HUES48 (cell line): Measurements from ENCODE around the gene FEN1.
A peak's percentile ranks its signal among the peaks of the same experiment; 100 is the strongest.

ENCODE experiments used
- H3K27ac ChIP-seq: one replicate; pipeline ENCODE4 v1.7.0; 2013; ENCODE audit warnings: low read depth, low read length, inconsistent platforms
- H3K27me3 ChIP-seq: 2 replicates; pipeline ENCODE4 v1.6.1; 2013; ENCODE audit warnings: mild to moderate bottlenecking, low read length; ENCODE audit not compliant: control insufficient read depth, insufficient read depth
- H3K36me3 ChIP-seq: 2 replicates; pipeline ENCODE4 v1.6.1; 2013; ENCODE audit warnings: low read length; ENCODE audit not compliant: control insufficient read depth, insufficient read depth
- H3K4me1 ChIP-seq: 2 replicates; pipeline ENCODE4 v1.6.1; 2013; ENCODE audit warnings: mild to moderate bottlenecking, low read length; ENCODE audit not compliant: control insufficient read depth, insufficient read depth
- H3K4me3 ChIP-seq: 2 replicates; pipeline ENCODE4 v1.5.1; 2013; ENCODE audit warnings: mild to moderate bottlenecking, low read depth, low read length
- H3K9ac ChIP-seq: 2 replicates; pipeline ENCODE4 v1.6.1; 2013; ENCODE audit warnings: mild to moderate bottlenecking, low read depth, low read length, moderate library complexity
- H3K9me3 ChIP-seq: 2 replicates; pipeline ENCODE4 v1.6.1; 2013; ENCODE audit warnings: low read length; ENCODE audit not compliant: control insufficient read depth, insufficient read depth

FEN1 gene

DNA sequence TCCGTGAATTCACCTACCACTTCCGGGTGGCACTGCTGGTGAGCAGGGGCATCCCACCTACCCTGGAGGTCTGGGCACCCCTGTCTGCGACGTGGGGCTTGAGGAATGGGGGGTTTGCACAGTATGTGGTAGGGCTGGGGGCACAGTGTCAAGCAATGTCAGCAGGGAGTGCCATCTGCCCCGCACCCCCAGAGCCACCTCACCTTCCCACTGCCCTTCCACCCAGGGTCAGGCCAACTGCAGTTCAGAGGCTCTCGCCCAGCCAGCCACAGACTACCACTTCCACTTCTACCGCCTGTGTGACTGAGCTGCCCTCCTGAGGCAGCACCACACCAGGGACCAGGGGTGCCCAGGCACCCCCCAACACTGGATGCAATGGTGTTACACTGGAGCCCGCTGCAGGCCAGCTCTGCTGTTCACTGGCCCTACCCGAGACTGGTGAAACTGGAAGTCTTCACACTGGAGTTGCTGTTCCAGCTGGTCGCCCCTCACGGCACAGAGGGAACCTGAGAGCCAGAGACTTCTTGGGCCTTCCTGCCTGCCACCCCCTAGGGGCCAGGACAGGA is 6.8 kb upstream of the FEN1 start:
- Histone ChIP-seq H3K27ac (no peak overlapping the region), H3K27me3 (no peaks in the 10 kb centered on the region), H3K4me3 (no peak overlapping the region), H3K9ac (no peak overlapping the region), H3K4me1 (no peaks in the 10 kb centered on the region), H3K9me3 (no peaks in the 10 kb centered on the region), H3K36me3 (peaks cover 63% of the 10 kb centered on the region)

DNA sequence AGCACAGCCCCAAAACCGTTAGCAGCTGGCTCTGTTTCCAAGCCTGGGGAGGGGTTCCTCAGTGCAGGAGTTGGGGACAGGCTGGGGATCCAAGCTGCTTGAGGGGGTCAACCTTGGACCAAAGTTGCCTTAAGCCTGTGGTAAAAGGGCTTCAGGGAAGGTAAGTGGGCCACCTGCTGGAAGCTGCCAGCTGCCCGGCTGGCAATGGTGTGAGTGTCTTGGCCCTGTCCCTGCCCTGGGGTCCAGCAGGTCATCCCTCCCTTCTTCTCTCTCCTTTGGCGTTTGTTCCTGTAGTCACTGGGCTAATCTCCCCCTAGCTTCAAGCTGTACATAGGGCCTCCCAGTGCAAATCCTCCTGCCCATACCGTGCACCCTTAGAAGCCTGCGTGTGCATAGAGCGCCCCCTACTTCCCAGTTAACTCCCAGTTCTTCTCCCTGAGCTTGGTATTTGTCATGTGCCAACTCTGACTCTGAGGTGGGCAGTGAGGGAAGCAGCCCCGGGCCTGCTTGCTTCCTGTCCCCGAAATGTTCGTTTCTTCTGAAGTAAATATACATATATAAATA is 4.7 kb upstream of the FEN1 start:
- peaks cover 63% of the 10 kb centered on the region for H3K36me3 ChIP-seq
- no peak overlapping the region for H3K9ac ChIP-seq
- no peaks in the 10 kb centered on the region for H3K9me3 ChIP-seq
- H3K4me3 ChIP-seq = no peak overlapping the region
- H3K27ac ChIP-seq = no peak overlapping the region
- peaks cover 5% of the 10 kb centered on the region for H3K4me1 ChIP-seq
- no peaks in the 10 kb centered on the region for H3K27me3 ChIP-seq

DNA sequence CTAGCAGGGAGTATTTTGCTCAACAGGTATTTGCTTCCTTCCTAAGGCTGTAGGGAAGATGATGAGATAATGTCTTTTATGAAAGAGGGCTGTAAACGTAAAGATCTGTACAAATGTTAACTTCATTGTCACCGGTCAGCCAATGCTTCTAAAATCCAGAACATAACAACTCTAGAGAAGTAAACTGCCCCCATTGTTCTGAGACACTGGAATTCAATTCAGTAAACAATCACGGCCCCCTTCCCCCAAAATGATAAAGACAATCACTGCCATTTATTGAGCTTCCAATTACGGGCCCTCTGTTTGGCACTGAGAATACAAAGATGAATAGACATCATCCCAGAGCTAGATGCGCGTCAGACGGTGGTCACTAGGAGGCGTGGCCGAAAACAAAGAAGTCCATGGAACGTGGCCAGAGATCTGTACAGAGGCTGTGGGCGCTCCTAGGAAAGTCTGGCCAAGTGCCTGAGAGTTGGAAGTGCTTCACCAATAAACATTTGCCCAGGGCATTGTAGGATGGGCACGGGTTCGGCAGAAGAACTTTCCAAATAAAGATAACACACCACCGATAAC is 888 bp upstream of the FEN1 start:
- Histone ChIP-seq H3K27me3 (no peaks in the 10 kb centered on the region), H3K27ac (peak overlapping the region; percentile 97), H3K36me3 (peaks cover 60% of the 10 kb centered on the region), H3K4me3 (peak overlapping the region; percentile 81), H3K4me1 (peaks cover 5% of the 10 kb centered on the region), H3K9me3 (no peaks in the 10 kb centered on the region), H3K9ac (peak overlapping the region; percentile 98)

DNA sequence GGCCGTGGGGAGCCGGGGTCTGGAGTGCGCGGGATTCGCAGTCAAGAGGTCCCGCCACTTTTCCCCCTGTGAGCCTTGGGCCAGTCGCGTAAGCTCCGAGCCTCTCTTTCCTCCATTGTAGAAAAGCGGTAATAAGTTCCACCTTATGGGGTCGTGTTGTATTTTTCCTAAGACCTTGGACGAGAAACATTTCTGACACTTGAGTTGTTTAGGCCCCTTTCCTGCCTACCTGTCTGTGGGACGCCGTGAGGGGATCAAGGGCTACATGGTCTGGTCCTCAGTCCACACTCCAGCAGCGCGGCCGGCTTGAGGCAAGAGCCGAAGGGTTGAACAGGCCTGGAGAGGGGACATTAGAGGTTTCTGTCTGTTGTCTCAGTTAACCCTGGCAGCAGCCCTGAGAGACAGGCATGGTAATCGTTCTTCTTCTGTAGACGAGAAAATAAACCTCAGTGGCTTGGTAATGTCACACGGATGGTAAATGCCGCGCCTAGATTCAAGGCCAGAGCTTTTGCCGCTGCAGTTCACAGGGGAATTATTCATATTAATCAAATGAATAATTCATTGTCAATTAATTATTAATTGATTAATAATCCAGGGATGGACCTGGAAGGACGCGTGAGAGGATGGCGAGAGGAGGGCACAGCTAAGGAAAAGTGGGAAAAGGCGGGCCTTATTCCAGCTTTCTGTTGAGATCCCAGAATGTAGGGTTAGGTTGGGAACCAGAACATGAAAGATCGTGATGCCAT is 545 bp downstream of the FEN1 start:
- Histone ChIP-seq H3K9me3 (no peaks in the 10 kb centered on the region), H3K9ac (peak overlapping the region; percentile 98), H3K27ac (peak overlapping the region; percentile 97), H3K4me1 (peaks cover 5% of the 10 kb centered on the region), H3K36me3 (peaks cover 55% of the 10 kb centered on the region), H3K27me3 (no peaks in the 10 kb centered on the region), H3K4me3 (peak overlapping the region; percentile 81)

DNA sequence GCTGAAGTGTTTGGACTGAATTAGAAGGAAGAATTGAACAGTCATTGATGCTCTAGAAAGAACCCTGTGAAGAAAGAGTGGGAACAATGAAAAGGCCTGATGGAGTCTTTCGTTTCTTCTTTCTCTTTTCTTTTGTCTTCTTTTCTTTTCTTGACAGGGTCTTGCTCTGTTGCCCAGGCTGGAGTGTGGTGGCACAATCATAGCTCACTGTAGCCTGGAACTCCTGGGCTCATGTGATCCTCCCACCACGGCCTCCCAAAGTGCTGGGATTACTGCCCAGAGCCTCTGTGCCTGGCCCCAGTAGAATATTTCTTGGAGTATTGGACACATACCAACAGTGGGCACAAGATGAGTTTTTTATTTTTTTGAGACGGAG is 1.1 kb downstream of the FEN1 start:
- peaks cover 54% of the 10 kb centered on the region for H3K36me3 ChIP-seq
- H3K4me3 ChIP-seq = peak overlapping the region; percentile 81
- no peak overlapping the region for H3K27ac ChIP-seq
- H3K9me3 ChIP-seq = no peaks in the 10 kb centered on the region
- H3K4me1 ChIP-seq = peaks cover 5% of the 10 kb centered on the region
- H3K9ac ChIP-seq = peak overlapping the region; percentile 98
- no peaks in the 10 kb centered on the region for H3K27me3 ChIP-seq

DNA sequence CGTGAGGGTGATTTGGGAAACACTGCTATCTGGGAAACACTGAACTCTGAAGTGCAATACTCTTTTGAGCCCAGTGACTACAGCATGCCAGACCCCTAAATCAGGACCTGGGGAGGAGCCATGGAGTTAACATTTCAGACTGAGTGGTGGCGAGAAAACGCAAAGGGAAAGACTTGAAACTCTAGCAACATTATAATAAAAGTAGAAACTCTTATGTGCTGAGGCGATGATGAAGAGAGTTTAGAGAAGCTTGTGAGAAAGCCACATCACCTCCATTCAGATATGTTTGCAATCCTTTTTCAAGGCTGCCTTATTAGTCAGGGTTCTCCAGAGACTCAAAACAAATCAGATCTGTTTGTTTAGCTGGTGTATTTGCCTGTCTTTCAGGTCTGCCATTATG is 1.9 kb downstream of the FEN1 start:
- Histone ChIP-seq H3K27ac (no peak overlapping the region), H3K9me3 (no peaks in the 10 kb centered on the region), H3K36me3 (peaks cover 52% of the 10 kb centered on the region), H3K27me3 (no peaks in the 10 kb centered on the region), H3K4me1 (peaks cover 5% of the 10 kb centered on the region), H3K9ac (no peak overlapping the region), H3K4me3 (no peak overlapping the region)

DNA sequence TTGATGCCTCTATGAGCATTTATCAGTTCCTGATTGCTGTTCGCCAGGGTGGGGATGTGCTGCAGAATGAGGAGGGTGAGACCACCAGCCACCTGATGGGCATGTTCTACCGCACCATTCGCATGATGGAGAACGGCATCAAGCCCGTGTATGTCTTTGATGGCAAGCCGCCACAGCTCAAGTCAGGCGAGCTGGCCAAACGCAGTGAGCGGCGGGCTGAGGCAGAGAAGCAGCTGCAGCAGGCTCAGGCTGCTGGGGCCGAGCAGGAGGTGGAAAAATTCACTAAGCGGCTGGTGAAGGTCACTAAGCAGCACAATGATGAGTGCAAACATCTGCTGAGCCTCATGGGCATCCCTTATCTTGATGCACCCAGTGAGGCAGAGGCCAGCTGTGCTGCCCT is 2.7 kb downstream of the FEN1 start:
- Histone ChIP-seq H3K27ac (no peak overlapping the region), H3K36me3 (peaks cover 52% of the 10 kb centered on the region)

DNA sequence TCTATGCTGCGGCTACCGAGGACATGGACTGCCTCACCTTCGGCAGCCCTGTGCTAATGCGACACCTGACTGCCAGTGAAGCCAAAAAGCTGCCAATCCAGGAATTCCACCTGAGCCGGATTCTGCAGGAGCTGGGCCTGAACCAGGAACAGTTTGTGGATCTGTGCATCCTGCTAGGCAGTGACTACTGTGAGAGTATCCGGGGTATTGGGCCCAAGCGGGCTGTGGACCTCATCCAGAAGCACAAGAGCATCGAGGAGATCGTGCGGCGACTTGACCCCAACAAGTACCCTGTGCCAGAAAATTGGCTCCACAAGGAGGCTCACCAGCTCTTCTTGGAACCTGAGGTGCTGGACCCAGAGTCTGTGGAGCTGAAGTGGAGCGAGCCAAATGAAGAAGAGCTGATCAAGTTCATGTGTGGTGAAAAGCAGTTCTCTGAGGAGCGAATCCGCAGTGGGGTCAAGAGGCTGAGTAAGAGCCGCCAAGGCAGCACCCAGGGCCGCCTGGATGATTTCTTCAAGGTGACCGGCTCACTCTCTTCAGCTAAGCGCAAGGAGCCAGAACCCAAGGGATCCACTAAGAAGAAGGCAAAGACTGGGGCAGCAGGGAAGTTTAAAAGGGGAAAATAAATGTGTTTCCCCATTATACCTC is 3.3 kb downstream of the FEN1 start:
- Histone ChIP-seq H3K9me3 (no peaks in the 10 kb centered on the region), H3K36me3 (peaks cover 55% of the 10 kb centered on the region), H3K27ac (no peak overlapping the region), H3K4me1 (peaks cover 5% of the 10 kb centered on the region), H3K9ac (no peak overlapping the region), H3K27me3 (no peaks in the 10 kb centered on the region), H3K4me3 (no peak overlapping the region)

More for the DNA sequence above, 2.7 kb downstream of the FEN1 start:
- Histone ChIP-seq H3K4me3 (no peak overlapping the region), H3K9ac (no peak overlapping the region), H3K4me1 (peaks cover 5% of the 10 kb centered on the region), H3K9me3 (no peaks in the 10 kb centered on the region), H3K27me3 (no peaks in the 10 kb centered on the region)

DNA sequence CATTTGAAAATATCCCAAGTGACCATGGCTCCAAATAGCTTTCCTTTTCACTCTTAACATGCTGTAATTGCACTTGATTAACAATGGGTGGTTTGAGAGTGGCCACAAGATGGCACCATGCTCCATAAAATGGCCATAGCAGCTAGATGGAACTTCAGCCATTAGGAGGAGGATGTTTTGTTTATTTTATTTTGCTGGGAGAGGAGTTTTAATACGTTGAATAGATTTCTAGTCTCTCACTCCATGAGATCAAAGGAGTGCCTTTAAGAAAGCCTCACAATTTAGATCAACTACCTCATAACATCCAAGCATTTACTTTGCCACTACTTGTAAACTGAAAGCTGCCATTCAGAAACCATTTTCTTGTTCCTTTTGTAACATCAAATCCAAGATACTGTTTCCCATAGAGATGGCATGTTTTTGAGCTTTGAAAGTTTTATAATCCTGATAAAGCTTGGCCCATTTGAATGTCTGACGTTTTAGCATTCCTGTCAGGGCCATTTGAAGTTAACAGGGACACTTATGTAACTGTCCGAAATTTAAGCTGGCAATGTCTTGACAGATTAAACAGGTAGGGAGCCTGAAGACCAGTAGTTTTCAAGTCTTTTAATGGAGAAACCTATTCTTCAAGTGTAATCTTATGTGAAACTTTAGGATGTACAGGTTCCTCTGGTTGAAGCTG is 4.7 kb downstream of the FEN1 start:
- Histone ChIP-seq H3K9ac (no peak overlapping the region), H3K9me3 (no peaks in the 10 kb centered on the region), H3K36me3 (peaks cover 69% of the 10 kb centered on the region), H3K27ac (peak overlapping the region; percentile 2), H3K4me3 (no peak overlapping the region), H3K27me3 (no peaks in the 10 kb centered on the region), H3K4me1 (no peaks in the 10 kb centered on the region; the same call in 1 of the 2 replicates)

DNA sequence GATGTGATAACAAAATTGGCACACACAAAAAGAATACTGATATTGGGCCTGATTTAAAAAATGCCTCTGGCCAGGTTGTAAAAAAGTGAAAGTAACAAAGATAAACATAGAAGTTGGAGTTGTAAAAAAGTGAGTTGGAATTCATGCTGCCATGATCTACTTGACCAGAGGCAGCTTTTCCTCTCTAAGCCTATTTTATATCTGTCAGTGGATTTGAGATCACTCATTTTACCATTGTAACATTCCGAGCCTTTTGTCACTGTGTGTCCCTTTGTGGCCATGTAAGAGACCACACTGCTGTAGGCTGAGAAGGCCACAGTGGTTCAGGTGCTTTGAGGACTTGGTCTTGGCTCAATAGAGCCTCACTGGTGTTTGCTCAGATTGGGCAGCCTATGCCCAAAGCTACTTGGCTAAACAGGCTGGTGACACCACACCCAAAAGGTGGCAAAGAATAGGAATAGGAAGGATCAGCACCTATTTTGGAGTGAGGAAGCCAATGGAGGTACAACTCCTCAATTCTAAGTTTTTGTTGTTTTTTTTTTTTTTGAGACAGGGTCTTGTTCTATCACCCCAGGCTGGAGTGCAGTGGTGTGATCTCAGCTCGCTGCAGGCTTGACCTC is 7.1 kb downstream of the FEN1 start:
- Histone ChIP-seq H3K4me3 (no peak overlapping the region), H3K4me1 (no peaks in the 10 kb centered on the region), H3K27me3 (no peaks in the 10 kb centered on the region), H3K27ac (no peak overlapping the region), H3K36me3 (peaks cover 90% of the 10 kb centered on the region), H3K9me3 (no peaks in the 10 kb centered on the region), H3K9ac (no peak overlapping the region)
